Measurements from ENCODE around the gene IRAK1. TPM values are rescaled to one million over a fixed set of nuclear protein-coding genes. Genes with fewer than 3 reads are reported as not detected.

Gene IRAK1
- total RNA-seq, 1 experiment from 2014 or later = 92.3 TPM

- no peak overlapping the region for H2AFZ ChIP-seq (ENCODE audit: low read depth, low read length, poor library complexity, severe bottlenecking)
- DNase-seq (ENCODE audit: low read depth, low spot score) (no peak), ATAC-seq (no peak)
- ChIA-PET POLR2A (no interaction called here), CTCF (no interaction called here), RAD21 (ENCODE audit: low non-redundant PET in 1 of 2, low total read pairs in 2 of 2, uncharacterized antibody in 2 of 2, unreplicated experiment in 2 of 2) (no interaction called here)
- H3K9me2 ChIP-seq (ENCODE audit: insufficient read depth) = no peaks in the 10 kb centered on the region
- H3K9ac ChIP-seq (ENCODE audit: low read length) = no peak overlapping the region
- H3K4me2 ChIP-seq (ENCODE audit: low read length) = no peak overlapping the region
- no peaks in the 10 kb centered on the region for H3K9me3 ChIP-seq (ENCODE audit: control insufficient read depth in 1 of 2, insufficient read depth in 1 of 2, low read depth in 1 of 2, low read length in 2 of 2)
- H3K4me1 ChIP-seq (ENCODE audit: control insufficient read depth in 1 of 2, insufficient read depth in 2 of 2, low read length in 2 of 2) = no peaks in the 10 kb centered on the region
- no peaks in the 10 kb centered on the region for H3K27me3 ChIP-seq (ENCODE audit: insufficient read depth, low read length)
- no peaks in the 10 kb centered on the region for H3K79me2 ChIP-seq (ENCODE audit: insufficient read depth, low read length)
- H4K20me1 ChIP-seq (ENCODE audit: insufficient read depth) = no peaks in the 10 kb centered on the region
- no peaks in the 10 kb centered on the region for H3K36me3 ChIP-seq (ENCODE audit: control insufficient read depth in 1 of 2, insufficient read depth in 2 of 2, low read length in 2 of 2)
- H3K4me3 ChIP-seq (replicated peaks in 1 of 2; ENCODE audit: low read depth in 1 of 2, low read length in 2 of 2) = no peak overlapping the region
- TF ChIP-seq, protein P1, sequence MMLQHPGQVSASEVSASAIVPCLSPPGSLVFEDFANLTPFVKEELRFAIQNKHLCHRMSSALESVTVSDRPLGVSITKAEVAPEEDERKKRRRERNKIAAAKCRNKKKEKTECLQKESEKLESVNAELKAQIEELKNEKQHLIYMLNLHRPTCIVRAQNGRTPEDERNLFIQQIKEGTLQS (IDR thresholded peaks at IDR 0.05) = no peak
- TF ChIP-seq JUND (IDR thresholded peaks at IDR 0.05) = no peak
- TF ChIP-seq, protein P2, sequence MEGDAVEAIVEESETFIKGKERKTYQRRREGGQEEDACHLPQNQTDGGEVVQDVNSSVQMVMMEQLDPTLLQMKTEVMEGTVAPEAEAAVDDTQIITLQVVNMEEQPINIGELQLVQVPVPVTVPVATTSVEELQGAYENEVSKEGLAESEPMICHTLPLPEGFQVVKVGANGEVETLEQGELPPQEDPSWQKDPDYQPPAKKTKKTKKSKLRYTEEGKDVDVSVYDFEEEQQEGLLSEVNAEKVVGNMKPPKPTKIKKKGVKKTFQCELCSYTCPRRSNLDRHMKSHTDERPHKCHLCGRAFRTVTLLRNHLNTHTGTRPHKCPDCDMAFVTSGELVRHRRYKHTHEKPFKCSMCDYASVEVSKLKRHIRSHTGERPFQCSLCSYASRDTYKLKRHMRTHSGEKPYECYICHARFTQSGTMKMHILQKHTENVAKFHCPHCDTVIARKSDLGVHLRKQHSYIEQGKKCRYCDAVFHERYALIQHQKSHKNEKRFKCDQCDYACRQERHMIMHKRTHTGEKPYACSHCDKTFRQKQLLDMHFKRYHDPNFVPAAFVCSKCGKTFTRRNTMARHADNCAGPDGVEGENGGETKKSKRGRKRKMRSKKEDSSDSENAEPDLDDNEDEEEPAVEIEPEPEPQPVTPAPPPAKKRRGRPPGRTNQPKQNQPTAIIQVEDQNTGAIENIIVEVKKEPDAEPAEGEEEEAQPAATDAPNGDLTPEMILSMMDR (IDR thresholded peaks at IDR 0.05 in 2 of 3, conservative IDR thresholded peaks at IDR 0.05 in 1 of 3; ENCODE audit: borderline replicate concordance in 1 of 3, insufficient read depth in 1 of 3, low read depth in 2 of 3, low read length in 2 of 3) = no peak
- TF ChIP-seq ZFX (IDR thresholded peaks at IDR 0.05) = no peak
- no peak for TF ChIP-seq ELF1 (IDR thresholded peaks at IDR 0.05; ENCODE audit: borderline replicate concordance, low read depth)
- TF ChIP-seq EGR1 (IDR thresholded peaks at IDR 0.05; ENCODE audit: low read depth) = no peak
- TF ChIP-seq SRF (IDR thresholded peaks at IDR 0.05; ENCODE audit: low read depth) = no peak
- no peak for TF ChIP-seq POLR2A (IDR thresholded peaks at IDR 0.05; ENCODE audit: borderline replicate concordance, extremely low read depth, insufficient read depth, insufficient read length)
- TF ChIP-seq FOSL1 (IDR thresholded peaks at IDR 0.05; ENCODE audit: low read depth) = no peak
- intact Hi-C loops (cut with micrococcal nuclease) = no loop called here
- no peak overlapping the region for H3K27ac ChIP-seq (ENCODE audit: low read depth, low read length)
- BruUV-seq (replicated peaks) = no TSS peak
These were observed 31.2 kb downstream of the IRAK1 start for GRCh38 chrX:153988493-153988892.
